GM19351 (cell line): ENCODE results near the gene A2M.

Experiments
- ATAC-seq: cut with Tn5 transposase; IDR thresholded peaks from one replicate; pipeline ENCODE4 v1.9.1; 2021; ENCODE audit warnings: mild to moderate bottlenecking, moderate library complexity; ENCODE audit not compliant: unreplicated experiment

A2M gene

DNA sequence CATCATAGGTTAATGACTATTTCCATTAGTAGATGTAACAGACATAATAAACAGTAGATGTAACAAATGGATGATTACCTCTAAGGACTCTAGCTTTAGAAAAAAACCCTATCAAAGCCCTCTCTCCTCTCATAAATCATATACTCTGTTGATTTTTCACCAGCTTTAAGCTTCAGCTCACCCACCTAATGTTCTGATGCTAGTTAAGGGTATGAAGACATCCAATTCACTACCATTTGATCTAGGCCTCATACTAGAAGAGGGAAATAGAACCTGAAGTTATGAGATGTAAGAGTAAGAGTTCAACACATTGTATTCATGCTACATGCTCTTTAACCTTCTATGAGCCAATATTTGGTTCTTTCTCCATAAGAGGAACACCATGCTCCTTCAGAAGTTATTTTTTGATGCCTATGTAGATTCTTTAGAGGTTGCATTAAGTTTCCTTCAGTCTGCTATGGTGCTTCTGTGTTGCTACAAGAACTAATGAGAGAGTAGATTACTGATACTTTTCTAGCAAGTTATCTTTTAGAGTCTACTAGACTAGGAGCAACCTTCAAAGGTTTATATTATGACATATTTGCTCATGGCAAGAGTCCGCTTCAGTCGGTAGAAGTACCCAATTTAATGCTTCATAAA lies 16.0 kb downstream of the A2M start:
- no peak for ATAC-seq

DNA sequence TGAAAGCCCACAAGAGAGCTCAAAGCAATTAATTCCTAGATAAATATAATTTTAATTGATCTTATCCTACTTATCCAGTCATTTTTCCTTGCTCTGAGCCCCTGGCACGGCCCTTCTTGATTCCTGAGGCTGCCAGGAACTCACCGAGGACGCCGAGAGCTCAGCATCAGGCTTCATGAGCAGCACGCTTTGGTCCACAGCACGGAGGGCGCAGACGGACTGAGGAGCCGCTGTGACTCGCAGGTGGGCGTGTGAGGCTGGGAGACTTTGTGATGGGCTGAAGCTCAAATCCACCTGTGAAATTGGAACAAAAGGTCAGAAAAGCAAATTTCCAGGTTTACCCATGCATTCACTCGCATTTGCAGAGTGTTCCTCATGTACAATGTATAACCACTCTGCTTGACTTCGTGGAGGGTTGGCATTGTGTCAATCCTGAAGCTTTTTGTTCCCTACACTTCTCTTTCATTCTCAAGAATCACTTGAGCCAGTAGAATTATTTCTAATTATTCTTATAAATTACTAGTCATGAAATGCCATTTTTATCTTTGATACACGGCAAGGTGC lies 17.2 kb downstream of the A2M start:
- no peak for ATAC-seq

DNA sequence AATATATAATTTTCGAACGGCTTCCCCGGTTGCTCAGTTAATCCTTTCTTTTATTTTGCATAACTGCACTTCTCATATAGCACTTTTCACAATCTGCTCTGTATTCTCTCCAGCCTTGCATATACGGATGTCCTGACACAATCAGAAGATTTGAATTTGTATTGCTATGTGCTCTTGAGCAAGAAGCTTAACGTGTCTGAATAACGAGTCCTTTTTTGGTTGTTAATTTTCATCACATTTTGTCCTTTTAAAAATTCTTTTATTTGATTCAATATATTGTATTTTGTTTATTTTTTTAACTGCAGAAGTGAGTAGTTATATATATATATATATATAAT lies 17.6 kb downstream of the A2M start:
- ATAC-seq = no peak

DNA sequence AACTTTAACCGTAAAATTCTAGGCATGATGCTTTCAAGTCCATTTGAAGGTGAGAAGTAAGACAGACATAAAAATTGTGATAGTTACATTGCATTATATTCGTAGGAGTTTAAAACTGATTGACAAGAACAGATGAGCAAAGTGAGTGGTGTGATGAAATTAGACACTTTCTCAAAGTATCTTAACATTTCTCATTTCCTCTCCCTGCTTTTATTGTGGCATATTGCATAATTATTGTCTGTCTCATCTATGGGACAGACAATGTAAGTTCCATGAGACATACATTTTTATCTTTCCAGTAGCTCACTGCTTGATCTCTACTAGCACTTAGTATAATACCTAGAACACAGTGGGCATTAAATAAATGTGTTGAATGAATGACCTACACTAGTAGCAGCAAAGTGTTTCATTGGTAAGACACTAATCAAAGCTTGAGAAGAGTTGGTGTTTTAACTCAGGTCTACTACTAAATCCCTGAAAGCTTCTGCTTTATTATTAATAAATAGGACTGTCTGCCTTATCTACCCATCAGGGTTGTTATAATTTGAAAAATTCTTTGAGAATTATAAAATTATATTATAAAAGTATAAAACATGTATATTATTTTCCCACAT lies 19.0 kb downstream of the A2M start:
- ATAC-seq = no peak

DNA sequence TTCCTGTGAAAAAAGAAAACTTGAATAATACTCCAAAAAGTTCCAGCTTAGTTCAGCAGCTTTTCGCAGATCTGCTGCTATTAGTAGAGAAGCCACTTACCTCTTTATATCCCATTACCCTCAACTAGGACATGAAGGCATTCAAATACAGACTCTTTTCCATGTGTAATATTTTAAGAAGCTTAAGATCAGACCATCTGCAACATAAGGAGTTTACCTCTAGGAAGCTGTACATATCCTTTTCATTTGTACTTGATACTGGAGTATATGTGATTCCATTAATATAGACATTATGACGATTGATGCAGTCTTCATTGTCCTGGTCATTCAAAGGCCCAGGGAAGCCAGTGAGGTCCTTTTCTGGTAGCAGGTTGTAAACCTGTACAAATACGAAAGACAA lies 20.4 kb downstream of the A2M start:
- no peak for ATAC-seq

DNA sequence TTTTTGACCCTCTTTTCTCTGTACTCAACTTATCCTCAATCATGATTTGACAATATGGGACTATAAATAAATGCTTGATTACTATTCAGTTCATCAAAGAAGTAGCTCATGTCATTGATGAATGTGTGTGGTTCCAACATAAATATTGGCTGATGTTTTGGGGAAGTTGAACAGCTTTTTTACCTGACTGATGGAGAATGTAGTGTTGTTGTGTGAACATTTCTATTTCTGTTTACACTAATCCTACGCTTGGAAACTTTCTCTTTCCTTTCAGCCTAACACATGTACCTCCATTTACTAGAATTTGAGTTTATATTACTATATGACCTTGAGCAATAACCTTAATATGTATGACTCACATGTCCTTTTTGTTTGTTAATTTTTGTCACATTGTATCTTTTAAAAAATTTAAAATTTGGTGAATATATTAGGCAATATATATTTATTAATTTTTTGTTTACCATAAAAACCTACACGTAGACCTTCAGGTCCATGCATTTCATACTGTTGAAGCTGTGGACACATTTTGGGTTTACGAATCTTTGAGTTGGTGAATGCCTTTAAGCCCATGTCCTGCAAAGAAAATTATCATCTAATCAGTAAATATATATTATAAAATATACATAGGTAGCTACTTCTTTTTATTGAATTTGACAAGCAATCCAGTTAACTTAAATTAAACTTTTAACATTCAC lies 21.1 kb downstream of the A2M start:
- ATAC-seq = no peak

DNA sequence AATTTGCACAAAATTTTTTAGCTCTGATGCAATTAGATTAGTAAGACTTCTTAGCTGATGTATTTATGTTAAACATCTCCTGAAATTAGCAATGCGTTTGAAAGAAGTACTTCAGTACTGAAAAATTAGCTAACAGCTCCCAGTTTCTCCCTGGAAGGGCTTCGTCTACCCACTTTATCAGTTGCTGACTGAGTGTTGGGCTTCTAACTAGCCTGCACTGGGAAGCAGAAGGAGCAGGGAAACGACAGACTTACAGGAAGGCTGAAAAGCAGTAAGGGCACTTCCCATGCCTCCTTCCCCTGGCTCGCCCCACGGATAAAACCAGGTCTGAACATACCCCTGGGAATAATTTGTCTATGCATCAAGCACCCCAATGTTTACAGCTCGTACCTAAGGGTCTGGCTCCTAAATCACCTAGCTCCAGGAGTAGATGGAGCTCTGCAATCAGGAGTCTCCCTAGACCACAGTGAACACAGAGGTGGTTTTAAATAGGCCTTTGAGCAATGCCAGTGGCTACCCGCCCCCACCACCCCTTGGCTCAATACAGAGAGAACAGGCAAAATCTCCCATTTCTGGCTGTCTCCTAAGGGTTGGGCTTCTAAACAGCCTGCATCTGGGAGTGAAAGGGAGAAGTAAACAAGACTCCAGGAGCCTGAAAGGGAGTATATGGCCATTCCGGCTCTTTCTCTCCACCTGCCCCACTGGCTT lies 23.7 kb downstream of the A2M start:
- no peak for ATAC-seq

DNA sequence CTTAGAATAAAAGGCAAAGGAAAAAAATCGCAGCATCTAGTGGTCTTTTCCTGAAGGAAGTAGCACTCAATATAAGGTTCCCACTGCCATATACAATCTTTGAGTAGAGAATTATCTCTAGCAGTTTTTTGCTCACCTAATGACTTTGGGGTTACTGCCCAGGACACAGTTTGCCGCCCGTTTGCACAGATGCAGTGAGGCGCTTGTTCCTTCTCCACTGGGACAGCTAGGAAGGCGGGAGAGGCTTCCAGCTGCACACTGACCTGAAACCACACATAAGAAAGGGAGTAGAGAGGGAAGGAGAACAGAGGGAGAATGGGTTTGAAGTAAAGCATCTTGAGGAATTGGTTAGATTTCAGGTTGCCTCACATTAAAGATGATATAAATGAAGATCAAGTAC lies 25.5 kb downstream of the A2M start:
- no peak for ATAC-seq

DNA sequence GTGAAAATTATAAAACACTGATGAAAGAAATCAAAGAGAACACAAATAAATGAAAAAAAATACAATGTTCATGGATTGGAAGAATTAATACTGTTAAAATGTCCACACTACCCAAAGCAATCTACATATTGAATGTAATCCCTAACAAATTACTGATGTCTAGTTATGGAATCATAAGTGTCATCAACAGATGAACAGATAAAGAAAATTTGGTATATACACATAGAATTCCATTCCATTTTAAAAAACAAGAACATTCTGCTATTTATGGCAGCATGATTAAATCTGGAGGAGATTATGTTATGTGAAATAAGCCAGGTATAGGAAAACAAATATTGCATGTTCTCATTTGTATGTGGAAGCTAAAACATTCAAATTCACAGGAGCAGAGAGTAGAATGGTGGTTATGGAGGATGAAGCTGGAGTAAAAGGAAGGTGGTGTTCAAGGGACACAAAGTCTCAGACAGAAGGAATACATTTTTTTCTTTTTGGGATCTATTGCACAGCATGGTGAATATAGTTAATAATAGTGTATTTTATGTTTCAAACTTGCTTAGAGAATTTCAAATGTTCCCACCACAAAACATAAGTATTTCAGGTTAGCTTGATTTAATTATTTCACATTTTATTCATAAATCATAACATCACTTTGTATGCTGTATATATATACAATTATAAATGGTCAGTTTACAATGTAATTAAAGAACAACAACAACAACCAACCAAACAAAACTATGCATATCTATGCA lies 28.5 kb downstream of the A2M start:
- no peak for ATAC-seq

DNA sequence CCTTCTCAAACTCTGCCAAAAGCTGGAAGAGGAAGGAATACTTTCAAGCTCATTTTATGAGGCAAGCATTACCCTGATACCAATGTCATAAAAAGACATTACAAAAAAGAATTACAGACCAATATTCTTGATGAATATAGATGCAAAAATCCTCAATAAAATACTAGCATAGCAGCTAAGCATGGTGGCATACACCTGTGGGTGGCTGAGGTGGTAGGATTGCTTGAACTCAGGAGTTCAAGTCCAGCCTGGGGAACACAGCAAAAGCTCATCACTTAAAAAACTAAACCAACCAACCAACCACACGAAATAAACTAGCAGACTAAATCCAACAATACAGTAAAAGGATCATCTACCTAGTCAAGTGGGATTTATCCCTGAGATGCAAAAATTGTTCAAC lies 29.6 kb downstream of the A2M start:
- ATAC-seq = no peak

DNA sequence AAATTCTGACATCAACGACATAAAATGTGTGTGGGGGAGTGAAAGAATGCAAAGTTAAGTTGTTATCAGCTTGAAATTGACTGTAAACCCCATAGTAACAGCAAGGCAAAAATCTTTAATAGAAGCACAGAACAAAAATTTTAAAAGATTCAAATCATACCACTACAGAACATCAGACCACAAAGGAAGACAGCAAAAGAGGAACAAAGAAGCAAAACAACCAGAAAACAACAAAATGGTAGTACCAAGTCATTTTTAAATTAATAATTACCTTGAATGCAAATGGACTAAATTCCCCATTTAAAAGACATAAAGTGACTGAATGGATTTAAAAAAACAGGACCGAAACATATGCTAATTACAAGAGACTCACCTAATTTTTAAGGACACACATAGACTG lies 31.3 kb downstream of the A2M start:
- ATAC-seq = no peak

DNA sequence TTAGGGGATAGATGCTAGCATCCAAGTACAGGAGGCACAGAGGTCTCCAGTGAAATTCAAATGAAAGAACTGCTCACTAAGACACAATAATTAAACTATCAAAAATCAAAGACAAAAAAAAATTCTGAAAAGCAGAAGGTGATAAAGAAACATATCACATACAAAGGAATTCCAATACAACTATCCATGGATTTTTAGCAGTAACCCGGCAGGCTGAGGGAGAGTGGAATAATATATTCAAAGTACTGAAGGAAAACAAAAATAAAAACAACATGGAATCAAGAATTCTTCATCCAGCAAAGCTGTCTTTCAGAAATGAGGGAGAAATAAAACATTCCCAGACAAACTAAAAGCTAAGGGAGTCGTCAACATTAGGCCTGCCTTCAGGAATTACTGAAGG lies 31.9 kb downstream of the A2M start:
- ATAC-seq = no peak

DNA sequence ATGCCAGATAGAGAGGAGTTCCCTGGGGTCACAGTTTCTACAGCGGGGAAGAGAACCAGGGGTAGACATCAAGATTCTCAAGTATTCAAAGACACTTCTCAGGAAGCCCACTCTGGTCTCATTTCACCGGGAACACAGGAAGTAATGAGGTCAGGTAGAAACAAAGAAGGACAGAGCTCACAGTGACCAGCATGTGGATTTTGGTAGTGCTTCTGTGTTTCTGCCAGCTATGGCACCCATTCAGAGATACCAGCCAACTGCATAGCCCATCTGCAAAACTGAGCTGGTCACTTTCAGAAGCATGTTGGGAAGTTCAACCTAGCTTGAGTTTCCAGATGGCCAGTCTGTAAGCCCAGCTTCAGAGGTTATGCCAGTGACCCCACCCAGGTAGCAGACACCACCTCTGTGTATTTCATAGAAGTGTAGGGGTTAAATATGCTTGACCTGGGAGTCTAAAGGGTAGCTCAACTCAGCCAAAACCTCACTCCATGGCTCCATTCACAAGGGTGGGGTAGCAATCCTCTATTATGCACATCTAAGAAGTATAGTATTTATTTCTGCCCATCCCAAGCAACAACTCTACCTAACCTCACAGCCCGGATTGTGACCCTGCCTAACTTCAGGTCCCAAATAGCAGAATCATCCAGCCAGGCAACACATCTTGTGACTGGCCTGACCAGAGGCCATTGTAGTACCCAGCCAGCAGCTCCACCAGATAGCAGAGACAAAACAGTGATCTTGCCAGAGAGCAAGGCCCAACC lies 33.9 kb downstream of the A2M start:
- ATAC-seq = no peak

DNA sequence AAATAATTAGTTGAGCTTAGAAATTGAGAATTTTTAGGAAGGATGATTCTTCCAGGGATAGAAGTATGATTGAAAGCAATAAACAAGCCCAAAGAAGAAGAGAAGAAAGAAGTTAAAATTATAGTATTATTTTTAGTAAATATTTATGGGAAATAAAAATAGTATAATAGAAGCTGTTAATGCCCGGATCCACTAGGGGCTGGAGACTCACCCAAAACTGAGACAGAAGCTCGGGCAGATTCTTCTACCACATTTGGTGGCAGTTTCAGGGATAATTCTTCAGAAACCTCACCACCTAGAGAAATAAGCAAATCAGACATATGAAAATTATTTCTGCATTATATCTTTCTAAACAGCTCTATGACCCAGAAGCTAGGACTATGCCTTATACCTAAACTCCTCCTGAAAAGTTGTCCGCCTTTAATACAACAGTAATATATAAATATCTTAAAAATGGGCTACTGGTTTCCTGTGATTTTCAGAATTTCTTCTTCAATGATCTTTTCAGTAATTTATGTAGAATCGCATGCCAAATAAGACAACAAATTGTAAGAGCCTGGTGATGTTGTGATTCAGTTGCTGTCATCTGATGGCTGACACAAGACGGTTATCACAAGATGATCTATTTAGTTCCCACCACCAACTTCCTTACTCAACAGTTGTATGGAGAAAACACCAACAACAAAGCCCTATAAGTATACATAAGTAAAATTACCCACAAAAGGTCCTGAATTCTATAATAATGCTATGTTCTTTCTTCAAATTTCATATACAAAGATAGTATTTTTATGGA lies 35.6 kb downstream of the A2M start:
- ATAC-seq = no peak

DNA sequence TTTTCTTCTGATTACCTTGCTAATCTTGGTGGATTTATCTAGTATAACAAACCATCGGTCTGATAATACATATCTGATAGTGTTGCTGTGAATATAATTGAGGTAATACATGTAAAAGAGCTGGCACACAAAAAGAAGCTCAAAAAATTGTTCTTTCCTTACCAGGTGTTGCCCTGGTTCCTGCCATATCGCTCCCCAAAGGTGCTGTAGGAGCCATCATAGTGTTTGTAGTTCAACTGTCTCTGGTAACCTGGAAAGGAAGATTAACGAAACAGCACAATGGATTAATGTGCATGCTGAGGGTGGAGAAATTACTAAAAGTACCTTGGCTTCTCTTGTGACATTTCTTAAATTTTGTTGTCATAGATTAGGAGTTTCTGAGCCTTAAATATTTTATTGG lies 36.6 kb downstream of the A2M start:
- no peak for ATAC-seq

DNA sequence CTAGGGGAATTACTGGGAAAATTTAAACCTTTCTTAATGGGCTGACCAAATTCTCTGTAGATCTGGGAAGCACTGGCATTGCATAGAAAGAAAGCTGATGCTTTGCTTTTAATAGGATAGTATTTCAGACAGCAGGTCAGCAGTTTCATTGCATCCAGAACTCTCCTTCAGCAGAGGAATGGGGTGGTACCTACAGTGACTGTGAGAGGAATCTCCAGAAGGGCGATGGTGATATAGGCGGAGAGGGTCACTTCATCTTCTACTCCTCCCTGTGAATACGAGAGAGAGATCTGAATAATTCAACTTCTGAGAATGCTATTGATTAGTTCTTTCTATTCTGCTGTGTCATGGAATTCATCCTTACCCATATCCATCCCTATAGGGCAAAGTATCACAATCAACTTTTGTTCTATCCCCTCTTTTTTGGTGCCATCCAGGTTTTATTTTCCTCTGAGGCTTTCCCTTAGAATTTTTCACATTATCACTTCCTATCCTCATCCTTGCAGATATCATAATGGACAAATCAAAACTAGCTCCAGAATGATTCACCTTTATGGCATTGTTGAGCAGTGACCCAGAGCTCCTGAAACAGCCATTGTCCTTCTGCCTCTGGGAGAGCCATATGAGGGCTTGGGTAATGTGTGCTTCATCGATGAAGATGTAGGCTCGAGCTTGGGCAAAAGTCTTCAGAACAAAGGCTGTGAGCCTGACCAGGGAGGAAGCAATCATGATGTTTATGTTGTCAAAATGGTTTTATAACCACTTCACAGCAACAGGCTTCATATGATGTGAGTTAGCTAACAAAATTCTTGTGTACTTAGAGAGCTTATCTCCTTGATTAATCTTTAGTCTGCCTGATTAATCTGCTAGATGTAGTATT lies 38.3 kb downstream of the A2M start:
- no peak for ATAC-seq

DNA sequence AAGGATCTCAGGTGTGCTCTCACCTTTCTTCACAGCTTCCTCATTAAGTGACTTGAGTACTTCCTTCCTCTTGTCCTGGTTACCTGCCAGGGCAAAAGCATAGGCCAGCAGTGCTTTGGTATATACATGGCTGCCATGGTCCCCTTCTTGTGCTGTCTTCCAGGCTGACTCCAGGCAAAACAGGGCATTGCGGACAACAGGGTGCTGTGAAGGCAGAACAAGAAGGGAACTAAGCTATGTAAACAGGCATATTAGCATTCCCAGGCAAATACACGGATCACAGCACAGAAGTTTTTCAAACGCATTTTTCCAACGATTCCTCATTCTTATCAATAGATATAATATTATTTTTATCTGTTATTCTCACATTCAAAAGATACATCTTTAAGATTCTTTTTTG lies 39.0 kb downstream of the A2M start:
- no peak for ATAC-seq

DNA sequence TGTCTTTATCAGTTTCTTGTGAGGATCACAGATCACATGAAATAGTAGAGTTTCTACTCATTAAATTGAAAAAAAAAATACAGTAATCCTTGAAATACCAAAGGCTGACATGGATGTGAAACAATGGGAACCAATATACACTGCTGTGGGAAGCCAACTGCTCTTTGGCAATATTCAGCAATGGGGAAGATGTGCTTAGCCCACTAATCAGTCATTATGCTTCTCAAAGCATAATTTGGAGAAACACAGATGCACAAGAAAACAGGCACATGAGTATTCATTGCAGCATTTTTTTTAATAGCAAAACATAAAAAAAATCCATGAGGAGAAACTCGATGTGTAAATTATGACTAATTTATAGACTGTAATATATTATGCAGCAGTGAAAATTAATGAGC lies 40.6 kb downstream of the A2M start:
- no peak for ATAC-seq
